ENCODE data around the gene KMT2C. TPM values are rescaled to one million over a fixed set of nuclear protein-coding genes. Genes with fewer than 3 reads are reported as not detected.

Gene KMT2C
- total and polyA plus RNA-seq, 4 experiments from 2014 or later: 2.7 to 129 (median 74.5) TPM

GRCh38 chr7:152189061-152189460 is 246.7 kb downstream of the KMT2C start:
- H3K36me3 ChIP-seq (ENCODE audit: insufficient read depth, low read length): peaks cover 58% of the 10 kb centered on the region
- Mint-ChIP-seq H3K4me3 (no peak overlapping the region), H3K4me1 (peaks cover 0 to 2% (median under 1%) of the 10 kb centered on the region in 4 donors), H3K9me3 (no peaks in the 10 kb centered on the region), H3K36me3 (peaks cover 51 to 83% of the 10 kb centered on the region in 2 donors), H3K27ac (peak overlapping the region in 4 of 7 donors; percentile 5 to 47 (median 24)), H3K27me3 (no peaks in the 10 kb centered on the region)
- H3K9me3 ChIP-seq (ENCODE audit: control insufficient read depth in 1 of 2, low read length in 2 of 2): no peaks in the 10 kb centered on the region
- H3K27me3 ChIP-seq (ENCODE audit: insufficient read depth, low read length): no peaks in the 10 kb centered on the region
- no peak for DNase-seq
- ChIA-PET CTCF (ENCODE audit: partially characterized antibody) (no interaction called here), POLR2A (ENCODE audit: partially characterized antibody) (no interaction called here)
- H3K27ac ChIP-seq (ENCODE audit: low read depth, low read length): no peak overlapping the region
- no peaks in the 10 kb centered on the region for H3K4me1 ChIP-seq (ENCODE audit: insufficient read depth, low read length)
- no peak overlapping the region for H3K4me3 ChIP-seq (ENCODE audit: low read length in 2 of 2)
- intact Hi-C loops (cut with micrococcal nuclease): no loop called here

GRCh38 chr7:152185558-152185957 is 250.2 kb downstream of the KMT2C start:
- no peaks in the 10 kb centered on the region for H3K9me3 Mint-ChIP-seq
- CTCF ChIA-PET (ENCODE audit: partially characterized antibody): no interaction called here
- H3K4me3 Mint-ChIP-seq: no peak overlapping the region
- H3K4me3 ChIP-seq (ENCODE audit: low read length in 2 of 2): no peak overlapping the region
- H3K36me3 Mint-ChIP-seq: peaks cover 52 to 78% of the 10 kb centered on the region in 2 donors
- POLR2A ChIA-PET (ENCODE audit: partially characterized antibody): no interaction called here
- no peaks in the 10 kb centered on the region for H3K9me3 ChIP-seq (ENCODE audit: control insufficient read depth in 1 of 2, low read length in 2 of 2)
- DNase-seq: no peak
- H3K27me3 Mint-ChIP-seq: no peaks in the 10 kb centered on the region
- no peaks in the 10 kb centered on the region for H3K4me1 Mint-ChIP-seq
- H3K27me3 ChIP-seq (ENCODE audit: insufficient read depth, low read length): no peaks in the 10 kb centered on the region
- peaks cover 52% of the 10 kb centered on the region for H3K36me3 ChIP-seq (ENCODE audit: insufficient read depth, low read length)
- intact Hi-C loops (cut with micrococcal nuclease): no loop called here
- no peak overlapping the region for H3K27ac ChIP-seq (ENCODE audit: low read depth, low read length)
- no peaks in the 10 kb centered on the region for H3K4me1 ChIP-seq (ENCODE audit: insufficient read depth, low read length)
- H3K27ac Mint-ChIP-seq: no peak overlapping the region

- Mint-ChIP-seq H3K27me3 (no peaks in the 10 kb centered on the region), H3K4me1 (peaks cover 0 to 9% (median 4%) of the 10 kb centered on the region in 4 donors), H3K36me3 (peaks cover 71 to 82% of the 10 kb centered on the region in 2 donors), H3K27ac (peak overlapping the region in 2 of 7 donors; percentile 57 to 86), H3K9me3 (no peaks in the 10 kb centered on the region), H3K4me3 (no peak overlapping the region)
- Histone ChIP-seq H3K4me3 (ENCODE audit: low read length in 2 of 2) (no peak overlapping the region), H3K9me3 (ENCODE audit: control insufficient read depth in 1 of 2, low read length in 2 of 2) (no peaks in the 10 kb centered on the region), H3K4me1 (ENCODE audit: insufficient read depth, low read length) (no peaks in the 10 kb centered on the region), H3K36me3 (ENCODE audit: insufficient read depth, low read length) (peaks cover 54% of the 10 kb centered on the region), H3K27me3 (ENCODE audit: insufficient read depth, low read length) (no peaks in the 10 kb centered on the region), H3K27ac (ENCODE audit: low read depth, low read length) (no peak overlapping the region)
- ChIA-PET CTCF (ENCODE audit: partially characterized antibody) (no interaction called here), POLR2A (ENCODE audit: partially characterized antibody) (no interaction called here)
- no peak for DNase-seq
- intact Hi-C loops (cut with micrococcal nuclease): no loop called here
Observed at GRCh38 chr7:152180587-152180986, 255.2 kb downstream of the KMT2C start.

- peaks cover 0 to 9% (median 4%) of the 10 kb centered on the region in 4 donors for H3K4me1 Mint-ChIP-seq
- CTCF ChIA-PET (ENCODE audit: partially characterized antibody): no interaction called here
- H3K9me3 ChIP-seq (ENCODE audit: control insufficient read depth in 1 of 2, low read length in 2 of 2): no peaks in the 10 kb centered on the region
- H3K4me3 ChIP-seq (ENCODE audit: low read length in 2 of 2): no peak overlapping the region
- POLR2A ChIA-PET (ENCODE audit: partially characterized antibody): no interaction called here
- DNase-seq: no peak
- H3K4me3 Mint-ChIP-seq: peak overlapping the region in 1 of 8 donors; percentile 11
- peaks cover 52% of the 10 kb centered on the region for H3K36me3 ChIP-seq (ENCODE audit: insufficient read depth, low read length)
- H3K27ac ChIP-seq (ENCODE audit: low read depth, low read length): no peak overlapping the region
- peaks cover 67 to 76% of the 10 kb centered on the region in 2 donors for H3K36me3 Mint-ChIP-seq
- no peaks in the 10 kb centered on the region for H3K27me3 ChIP-seq (ENCODE audit: insufficient read depth, low read length)
- H3K4me1 ChIP-seq (ENCODE audit: insufficient read depth, low read length): no peaks in the 10 kb centered on the region
- H3K9me3 Mint-ChIP-seq: no peaks in the 10 kb centered on the region
- H3K27me3 Mint-ChIP-seq: no peaks in the 10 kb centered on the region
- H3K27ac Mint-ChIP-seq: peak overlapping the region in 2 of 7 donors; percentile 59 to 83
- intact Hi-C loops (cut with micrococcal nuclease): no loop called here
Observed at GRCh38 chr7:152180048-152180447, 255.8 kb downstream of the KMT2C start.

- H3K9me3 ChIP-seq (ENCODE audit: control insufficient read depth in 1 of 2, low read length in 2 of 2): no peaks in the 10 kb centered on the region
- H3K4me1 Mint-ChIP-seq: peaks cover 0 to 9% (median 4%) of the 10 kb centered on the region in 4 donors
- no peaks in the 10 kb centered on the region for H3K4me1 ChIP-seq (ENCODE audit: insufficient read depth, low read length)
- peak overlapping the region in 2 of 7 donors; percentile 25 to 35 for H3K27ac Mint-ChIP-seq
- no peak overlapping the region for H3K27ac ChIP-seq (ENCODE audit: low read depth, low read length)
- ChIA-PET CTCF (ENCODE audit: partially characterized antibody) (interaction anchor here (1.5 kb wide), 1 partner anchor 34 kb away, joined by 3 read pairs; no protein-coding TSS in a partner anchor), POLR2A (ENCODE audit: partially characterized antibody) (no interaction called here)
- no peak overlapping the region for H3K4me3 Mint-ChIP-seq
- peaks cover 66 to 73% of the 10 kb centered on the region in 2 donors for H3K36me3 Mint-ChIP-seq
- no peak for DNase-seq
- intact Hi-C loops (cut with micrococcal nuclease): no loop called here
- no peaks in the 10 kb centered on the region for H3K27me3 ChIP-seq (ENCODE audit: insufficient read depth, low read length)
- H3K4me3 ChIP-seq (ENCODE audit: low read length in 2 of 2): no peak overlapping the region
- no peaks in the 10 kb centered on the region for H3K9me3 Mint-ChIP-seq
- H3K27me3 Mint-ChIP-seq: no peaks in the 10 kb centered on the region
- H3K36me3 ChIP-seq (ENCODE audit: insufficient read depth, low read length): peaks cover 47% of the 10 kb centered on the region
Observed at GRCh38 chr7:152178405-152179058, 257.3 kb downstream of the KMT2C start.

- peaks cover 0 to 9% (median 4%) of the 10 kb centered on the region in 4 donors for H3K4me1 Mint-ChIP-seq
- no peak overlapping the region for H3K4me3 ChIP-seq (ENCODE audit: low read length in 2 of 2)
- H3K27me3 ChIP-seq (ENCODE audit: insufficient read depth, low read length): no peaks in the 10 kb centered on the region
- no peaks in the 10 kb centered on the region for H3K9me3 ChIP-seq (ENCODE audit: control insufficient read depth in 1 of 2, low read length in 2 of 2)
- no peaks in the 10 kb centered on the region for H3K27me3 Mint-ChIP-seq
- intact Hi-C loops (cut with micrococcal nuclease): no loop called here
- ChIA-PET POLR2A (ENCODE audit: partially characterized antibody) (no interaction called here), CTCF (ENCODE audit: partially characterized antibody) (interaction anchor here (0.9 to 1.5 kb wide), 2 partner anchors 34 to 616 kb away, joined by 3 read pairs; no protein-coding TSS in a partner anchor)
- no peak overlapping the region for H3K4me3 Mint-ChIP-seq
- H3K9me3 Mint-ChIP-seq: no peaks in the 10 kb centered on the region
- H3K27ac ChIP-seq (ENCODE audit: low read depth, low read length): no peak overlapping the region
- H3K36me3 ChIP-seq (ENCODE audit: insufficient read depth, low read length): peaks cover 47% of the 10 kb centered on the region
- H3K4me1 ChIP-seq (ENCODE audit: insufficient read depth, low read length): no peaks in the 10 kb centered on the region
- peak overlapping the region in 3 of 7 donors; percentile 6 to 32 (median 25) for H3K27ac Mint-ChIP-seq
- H3K36me3 Mint-ChIP-seq: peaks cover 64 to 73% of the 10 kb centered on the region in 2 donors
- DNase-seq: no peak
Observed at GRCh38 chr7:152177681-152178404, 258.0 kb downstream of the KMT2C start.

- no peak overlapping the region for H3K27ac ChIP-seq (ENCODE audit: low read depth, low read length)
- H3K27ac Mint-ChIP-seq: peak overlapping the region in 1 of 7 donors; percentile 6
- peaks cover 0 to 9% (median 4%) of the 10 kb centered on the region in 4 donors for H3K4me1 Mint-ChIP-seq
- intact Hi-C loops (cut with micrococcal nuclease): no loop called here
- no peaks in the 10 kb centered on the region for H3K9me3 ChIP-seq (ENCODE audit: control insufficient read depth in 1 of 2, low read length in 2 of 2)
- H3K4me1 ChIP-seq (ENCODE audit: insufficient read depth, low read length): no peaks in the 10 kb centered on the region
- POLR2A ChIA-PET (ENCODE audit: partially characterized antibody): no interaction called here
- no peaks in the 10 kb centered on the region for H3K9me3 Mint-ChIP-seq
- CTCF ChIA-PET (ENCODE audit: partially characterized antibody): no interaction called here
- no peak overlapping the region for H3K4me3 Mint-ChIP-seq
- no peak for DNase-seq
- no peaks in the 10 kb centered on the region for H3K27me3 ChIP-seq (ENCODE audit: insufficient read depth, low read length)
- H3K27me3 Mint-ChIP-seq: no peaks in the 10 kb centered on the region
- peaks cover 60 to 69% of the 10 kb centered on the region in 2 donors for H3K36me3 Mint-ChIP-seq
- H3K36me3 ChIP-seq (ENCODE audit: insufficient read depth, low read length): peaks cover 40% of the 10 kb centered on the region
- no peak overlapping the region for H3K4me3 ChIP-seq (ENCODE audit: low read length in 2 of 2)
Observed at GRCh38 chr7:152176797-152177196, 259.0 kb downstream of the KMT2C start.
